ENCODE measurements around the gene NOTCH1.
"Not testable (repeated sequence)": the region's sequence is repeated elsewhere in the genome, so short reads cannot be mapped to it uniquely, and the experiment has no call there.

NOTCH1 gene

DNA sequence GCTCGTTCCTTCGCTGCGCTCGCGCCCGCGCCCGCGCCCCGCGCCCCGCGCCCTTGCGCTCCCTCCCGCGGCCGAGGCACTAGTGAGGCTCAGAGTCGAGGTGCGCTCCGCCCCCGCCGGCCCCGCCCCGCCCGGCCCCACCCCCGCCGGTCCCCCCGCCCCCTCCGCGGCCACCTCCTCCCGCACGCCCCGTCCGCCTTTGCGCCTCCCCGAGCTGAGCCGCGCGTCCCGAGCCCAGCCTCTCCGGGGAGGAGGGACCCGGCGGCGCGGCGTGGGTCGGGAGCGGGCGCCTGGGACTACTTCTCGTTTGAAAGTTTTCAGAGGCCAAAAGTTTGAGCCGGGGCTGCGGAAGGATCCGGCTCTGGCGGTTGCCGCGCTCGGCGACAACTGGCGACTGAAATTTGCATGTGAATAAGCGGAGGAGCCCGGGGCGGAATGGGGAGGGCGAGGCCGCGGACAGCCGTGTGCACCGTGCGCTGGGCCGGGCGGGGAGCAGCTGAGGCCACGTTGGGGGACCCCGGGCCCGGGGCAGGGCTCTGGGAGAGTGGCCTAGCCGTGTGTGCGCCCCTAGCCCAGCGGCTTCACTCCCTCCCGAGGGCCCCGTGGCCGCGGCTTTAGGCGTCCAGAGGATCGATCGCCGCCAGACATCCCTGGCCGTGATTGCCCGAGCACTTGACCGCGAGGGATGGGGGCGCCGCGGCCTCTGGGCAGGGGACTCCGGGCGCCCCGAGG, at the start of gene NOTCH1:
Gene NOTCH1 (minus strand): TSS at position 84 of the 732 bp plus-strand sequence. CDS start 262 bp downstream, outside the sequence.
- DNase-seq: peak; percentile 53

DNA sequence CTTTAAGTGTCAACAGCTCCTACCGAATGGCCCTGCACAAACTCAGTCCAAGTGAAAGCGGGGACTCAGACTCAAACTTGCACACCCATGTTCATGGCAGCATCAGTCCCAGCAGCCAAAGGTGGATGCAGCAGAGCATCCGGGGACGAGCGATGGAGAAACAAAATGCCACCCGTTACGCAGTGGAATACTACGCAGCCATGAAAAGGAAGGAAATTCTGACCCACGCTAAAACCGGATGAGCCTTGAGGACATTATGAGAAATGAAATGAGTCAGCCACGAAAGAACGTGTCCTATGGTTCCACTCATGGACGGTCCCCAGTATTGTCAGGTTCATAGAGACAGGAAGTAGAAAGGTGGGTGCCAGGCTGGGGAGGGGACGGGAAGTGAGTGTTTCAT, 48.6 kb upstream of the NOTCH1 start:
- DNase-seq: no peak

DNA sequence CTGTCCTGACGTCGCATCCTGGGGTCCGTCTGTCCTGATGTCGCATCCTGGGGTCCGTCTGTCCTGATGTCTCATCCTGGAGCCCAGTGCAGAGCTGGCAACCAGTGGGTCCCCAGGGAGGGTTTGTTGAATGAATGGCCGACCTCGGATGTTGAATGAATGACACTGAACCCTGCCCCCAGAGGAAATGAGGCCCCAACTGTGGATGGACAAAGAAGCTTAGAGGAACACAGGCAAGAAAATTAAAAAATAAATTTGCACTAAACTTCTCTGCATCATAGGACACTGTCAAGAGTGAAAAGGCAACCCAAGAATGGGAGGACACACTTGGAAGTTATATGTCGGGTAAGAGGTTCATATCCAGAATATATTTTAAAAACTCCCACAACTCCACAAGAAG, 47.7 kb upstream of the NOTCH1 start:
- DNase-seq: no peak

DNA sequence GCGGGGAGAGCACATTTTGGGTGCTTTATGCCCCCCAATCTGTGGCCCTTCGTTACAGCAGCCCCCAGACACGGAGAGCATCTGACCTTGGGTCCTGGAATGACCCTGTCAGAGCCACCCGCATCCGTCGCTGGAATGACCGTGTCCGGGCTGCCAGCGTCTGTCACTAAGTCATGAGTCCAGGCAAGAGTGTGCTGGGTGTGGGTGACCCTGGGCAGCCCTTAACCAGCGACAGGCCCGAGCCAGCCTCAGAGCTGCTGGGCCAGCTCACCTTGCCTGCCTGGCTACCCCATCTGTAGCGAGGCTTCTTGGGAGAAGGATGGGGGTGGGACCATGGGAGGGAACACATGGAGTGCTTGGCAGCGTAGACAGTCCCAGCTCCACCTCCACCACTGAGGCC, 46.8 kb upstream of the NOTCH1 start:
- DNase-seq: no peak

DNA sequence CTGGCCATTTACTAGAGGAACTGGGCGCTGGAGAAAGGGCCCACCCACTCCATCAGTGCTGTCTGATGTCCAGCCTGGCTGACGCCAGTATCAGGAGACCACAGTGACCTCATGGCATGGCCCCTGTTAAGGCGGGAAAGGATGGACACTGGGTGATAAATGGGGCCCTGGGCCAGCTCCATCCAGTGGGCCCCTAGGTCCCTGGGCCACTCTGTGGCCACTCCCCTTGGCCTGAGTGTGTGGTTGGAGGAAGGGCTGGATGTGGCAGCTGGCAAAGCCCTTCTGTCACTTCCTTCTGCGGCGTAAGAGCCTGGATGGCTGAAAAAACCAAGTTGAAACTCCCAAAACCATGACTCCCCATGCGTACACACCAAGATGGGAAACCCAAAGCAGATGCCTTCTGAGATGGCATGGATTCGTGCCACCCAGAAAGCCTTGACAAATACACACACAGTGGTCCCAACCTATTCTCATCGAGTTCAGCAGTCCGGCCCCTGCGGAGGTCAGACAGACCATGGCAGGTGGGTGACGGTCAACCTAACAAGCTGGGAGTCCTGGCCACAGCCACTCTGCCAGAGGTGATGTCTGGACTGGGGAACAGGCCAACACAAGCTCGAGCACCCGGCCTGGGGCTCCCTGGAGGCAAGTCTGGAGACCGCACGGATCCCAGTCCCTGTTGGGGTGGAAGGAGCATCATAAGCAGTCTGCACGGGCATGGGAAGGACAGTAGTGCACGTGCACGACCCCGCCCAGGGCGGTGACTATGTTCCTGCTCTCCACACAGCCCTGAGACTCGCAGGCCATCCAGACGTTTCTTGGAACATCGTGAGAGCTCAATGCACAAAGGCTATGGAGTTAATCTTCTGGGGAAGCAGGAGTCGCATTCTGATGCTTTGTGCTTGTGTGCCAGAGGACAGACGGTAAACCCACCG, 45.2 kb upstream of the NOTCH1 start:
- DNase-seq: no peak

DNA sequence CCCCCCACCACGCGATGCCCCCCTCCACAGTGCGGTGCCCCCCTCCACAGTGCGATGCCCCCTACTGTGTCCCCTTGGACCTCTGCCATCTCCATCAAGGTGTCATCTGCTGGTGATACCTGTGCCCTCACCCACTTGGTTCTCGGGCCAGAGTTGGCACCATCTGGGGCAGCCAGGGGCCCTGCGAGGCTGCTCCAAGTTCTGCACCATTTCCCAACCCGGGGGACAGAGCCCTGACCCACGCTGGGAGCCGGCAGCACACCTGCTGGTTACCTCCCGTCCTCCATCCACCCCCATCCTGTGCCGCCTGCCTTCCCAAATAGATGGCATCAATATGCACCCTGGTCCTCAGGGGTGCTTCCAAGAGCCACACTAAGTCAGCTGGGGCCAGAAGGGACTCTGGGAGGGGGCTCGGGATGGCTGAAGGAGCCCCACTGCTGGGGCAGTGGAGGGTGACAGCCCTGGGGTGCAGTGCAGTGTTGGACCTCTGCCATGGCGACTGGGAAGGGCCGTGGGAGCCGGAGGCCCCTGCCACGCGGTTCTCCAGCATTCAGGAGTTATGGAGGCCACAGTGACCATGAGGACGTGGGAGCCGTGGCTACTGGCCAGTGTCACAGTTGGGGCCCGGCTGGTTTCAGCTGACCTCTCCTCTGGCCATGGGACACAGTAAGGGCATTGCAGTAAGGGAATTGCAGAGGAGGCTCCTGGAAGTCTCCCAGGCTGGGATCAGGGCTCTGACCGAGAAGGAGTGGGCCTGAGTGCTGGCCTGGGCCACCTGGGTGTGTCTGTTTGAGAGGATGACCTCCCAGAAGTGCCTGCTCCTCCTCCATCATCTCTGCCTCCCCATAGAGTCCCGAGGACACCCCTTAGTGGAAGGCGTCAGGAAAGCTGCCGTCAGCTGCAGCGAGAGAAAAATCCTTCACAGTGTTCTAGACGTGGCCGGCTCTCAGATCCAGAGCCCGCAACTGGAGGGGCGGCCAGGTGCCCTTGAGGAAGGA, 44.2 kb upstream of the NOTCH1 start:
- DNase-seq: no peak

DNA sequence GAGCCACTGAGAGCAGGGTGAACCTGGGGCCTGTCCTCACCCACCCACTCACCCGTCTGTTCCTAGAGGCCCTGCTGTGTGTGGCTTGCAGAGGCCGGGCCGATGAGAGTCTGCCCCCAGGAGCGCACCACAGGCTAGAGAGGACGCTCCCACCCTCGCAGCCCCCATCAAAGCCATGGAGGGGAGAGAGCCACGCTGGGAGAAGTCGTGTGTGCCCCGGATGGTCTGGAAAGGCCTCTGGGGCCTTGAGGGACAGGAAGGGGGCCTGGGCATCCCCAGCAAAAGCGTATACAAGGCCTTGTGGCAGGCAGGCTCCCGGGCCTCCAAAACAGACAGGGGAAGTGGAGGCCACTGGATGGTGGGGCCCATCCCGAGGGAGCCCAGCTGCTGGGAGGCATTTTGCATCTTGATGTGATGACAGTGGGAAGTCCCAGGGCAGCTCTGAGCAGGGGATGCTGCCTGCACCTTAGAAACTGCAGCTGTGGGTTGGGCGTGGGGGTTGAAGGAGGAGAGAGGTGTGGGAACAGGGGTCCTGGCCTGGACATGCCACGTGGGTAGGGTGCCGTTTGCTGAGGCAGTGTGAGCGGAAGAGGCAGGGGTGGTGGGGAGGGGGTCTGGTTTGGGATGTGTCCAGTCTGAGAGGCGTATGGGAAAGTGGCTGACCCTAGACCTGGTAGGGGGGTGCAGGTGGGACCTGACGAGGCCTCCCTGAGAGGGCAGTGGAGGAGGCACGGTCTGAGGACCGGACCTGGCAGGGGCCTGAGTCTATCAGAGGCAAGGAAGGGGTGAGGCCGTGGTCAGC, 43.0 kb upstream of the NOTCH1 start:
- no peak for DNase-seq

DNA sequence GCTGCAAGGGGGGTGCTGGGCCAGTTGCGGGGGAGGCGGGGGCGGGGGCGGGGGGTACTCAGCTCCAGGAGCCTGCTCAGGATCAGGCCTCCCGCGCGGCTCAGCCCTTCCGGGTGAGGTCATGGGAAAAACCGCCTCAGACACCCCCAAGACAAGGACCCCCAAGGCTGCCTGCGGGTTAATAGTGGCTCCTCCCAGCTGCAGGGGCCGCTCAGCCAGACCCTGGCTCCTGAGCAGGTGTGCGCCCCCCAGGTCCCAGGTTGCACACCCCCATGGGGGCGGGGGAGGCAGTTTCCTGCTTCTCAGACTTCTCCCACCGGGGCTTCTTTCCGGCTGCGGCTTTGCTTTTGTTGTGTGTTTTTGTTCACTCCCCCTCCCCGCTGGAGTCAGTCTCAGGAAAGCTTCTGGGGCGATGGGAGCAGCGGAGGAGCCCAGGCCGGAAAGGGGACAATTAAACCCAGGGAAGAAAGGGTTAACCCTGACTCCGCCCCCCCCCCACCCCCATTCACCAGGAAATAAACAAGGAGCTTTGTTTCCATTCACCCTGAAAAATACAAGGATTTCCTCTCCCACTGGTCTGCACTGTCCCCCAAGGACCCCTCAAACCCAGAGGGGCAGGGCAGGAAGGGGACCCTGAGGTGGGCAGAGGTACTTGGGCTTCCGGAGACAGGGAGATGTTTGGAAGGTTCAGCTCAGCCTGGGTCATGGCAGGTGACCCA, 42.3 kb upstream of the NOTCH1 start:
- no peak for DNase-seq

DNA sequence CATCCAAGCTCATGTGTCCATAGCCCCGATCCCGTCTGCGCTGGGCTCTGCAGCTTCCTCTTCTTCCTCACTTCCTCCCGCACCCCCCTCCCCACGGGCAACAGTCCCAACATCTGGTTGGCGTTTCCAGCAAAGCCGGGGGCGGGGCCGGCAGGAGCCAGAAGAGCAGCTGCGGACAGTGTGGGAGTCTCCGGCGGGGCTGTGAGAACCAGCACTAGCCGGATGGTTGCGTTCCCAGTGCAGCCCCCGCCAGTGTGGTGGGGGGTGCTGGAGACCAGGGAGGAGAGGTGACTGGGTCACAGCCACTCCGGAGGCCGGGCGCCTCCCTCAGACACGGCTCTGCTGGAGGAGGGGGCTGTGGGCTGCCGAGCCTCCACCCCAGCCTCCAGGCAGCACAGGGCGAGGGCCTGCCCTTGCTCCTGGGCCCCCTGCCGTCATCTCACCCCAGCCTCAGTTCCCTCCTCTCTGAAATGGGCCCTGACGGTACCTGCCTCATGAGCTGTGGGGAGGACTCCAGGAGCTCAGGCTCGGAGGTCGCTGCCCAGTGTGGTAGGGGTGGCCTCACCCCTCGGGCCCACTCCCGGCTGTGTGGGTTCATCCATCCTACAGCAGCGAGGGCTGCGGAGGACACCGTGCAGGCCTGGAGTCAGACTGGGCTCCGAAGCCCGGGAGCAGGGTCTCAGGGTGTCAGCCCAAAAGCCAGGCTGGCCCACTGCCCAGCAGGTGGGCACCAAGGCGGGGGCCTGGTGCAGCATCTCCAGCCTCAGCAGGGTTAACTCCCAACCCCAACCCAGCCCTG, 41.5 kb upstream of the NOTCH1 start:
- DNase-seq: no peak

DNA sequence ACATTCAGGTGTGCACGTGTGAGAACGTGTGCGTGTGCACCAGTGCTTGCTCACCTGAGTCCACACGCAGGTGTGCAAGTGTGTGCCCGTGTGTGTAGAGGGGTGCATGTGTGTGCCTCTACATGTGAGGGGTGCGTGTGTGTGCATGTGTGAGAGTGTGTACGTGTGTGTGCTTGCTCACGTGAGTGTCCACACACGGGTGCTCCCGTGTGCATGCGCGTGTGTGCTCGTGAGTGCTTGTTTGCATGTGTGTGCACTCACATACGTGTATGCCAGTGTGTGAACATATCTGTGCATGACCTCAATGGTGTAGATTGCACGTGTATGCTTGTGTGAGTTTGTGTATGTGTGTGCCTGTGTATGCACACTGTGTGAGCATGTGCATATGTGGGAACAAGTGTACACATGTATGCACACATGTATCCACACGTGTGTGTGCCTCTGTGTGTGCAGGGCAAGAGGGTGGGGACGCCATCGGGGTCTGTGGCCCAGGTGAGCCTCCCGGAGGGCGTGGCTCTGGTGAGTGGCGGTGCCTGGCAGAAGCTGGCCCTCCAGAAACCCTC, 40.6 kb upstream of the NOTCH1 start:
- DNase-seq: no peak

DNA sequence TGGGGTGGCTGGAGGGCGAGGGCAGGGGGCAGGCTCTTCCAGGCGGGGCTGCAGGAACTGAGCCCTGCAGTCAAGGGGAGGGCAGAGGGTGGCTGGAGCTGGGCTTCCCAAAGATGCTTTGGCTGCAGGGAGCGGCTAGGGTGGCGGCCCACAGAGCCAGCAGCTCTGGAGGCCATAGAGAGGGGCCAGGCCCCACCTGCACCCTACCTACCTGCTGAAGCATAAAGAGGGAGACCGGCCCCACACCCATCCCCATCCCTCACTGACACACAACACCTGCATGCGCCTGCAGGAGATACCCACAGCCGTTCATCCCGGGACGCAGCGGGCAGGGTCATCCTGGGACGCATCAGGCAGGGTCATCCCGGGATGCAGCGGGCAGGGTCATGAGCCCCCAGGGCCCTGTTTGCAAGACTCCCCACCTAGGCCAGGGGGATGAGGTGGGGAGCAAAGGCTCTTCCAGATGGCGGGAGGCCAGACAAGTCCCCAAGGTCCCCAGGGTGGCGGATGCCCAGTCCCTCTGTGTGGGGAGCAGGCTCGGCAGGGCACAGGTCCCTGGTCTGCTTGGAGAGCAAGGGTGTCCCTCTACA, 39.8 kb upstream of the NOTCH1 start:
- no peak for DNase-seq

DNA sequence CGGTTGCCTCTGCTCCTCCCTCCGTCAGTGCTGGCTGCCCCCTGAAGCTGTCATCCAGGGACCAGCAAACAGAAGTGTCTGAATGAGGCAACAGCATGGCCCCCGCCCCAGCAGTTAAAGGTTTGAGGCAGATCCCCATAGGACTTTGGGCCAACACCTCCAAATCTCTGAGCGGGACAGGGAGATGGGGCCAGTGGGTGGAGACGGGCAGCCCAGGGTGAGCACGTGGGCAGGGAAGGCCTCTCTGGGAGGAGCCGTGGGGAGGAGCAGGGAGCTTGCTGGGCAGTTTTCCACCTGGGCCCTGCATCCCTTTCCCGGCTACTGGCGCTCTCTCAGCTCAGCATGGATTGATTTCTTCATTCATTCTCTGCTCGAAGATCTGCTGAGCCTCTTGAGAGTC, 39.1 kb upstream of the NOTCH1 start:
- DNase-seq: no peak

DNA sequence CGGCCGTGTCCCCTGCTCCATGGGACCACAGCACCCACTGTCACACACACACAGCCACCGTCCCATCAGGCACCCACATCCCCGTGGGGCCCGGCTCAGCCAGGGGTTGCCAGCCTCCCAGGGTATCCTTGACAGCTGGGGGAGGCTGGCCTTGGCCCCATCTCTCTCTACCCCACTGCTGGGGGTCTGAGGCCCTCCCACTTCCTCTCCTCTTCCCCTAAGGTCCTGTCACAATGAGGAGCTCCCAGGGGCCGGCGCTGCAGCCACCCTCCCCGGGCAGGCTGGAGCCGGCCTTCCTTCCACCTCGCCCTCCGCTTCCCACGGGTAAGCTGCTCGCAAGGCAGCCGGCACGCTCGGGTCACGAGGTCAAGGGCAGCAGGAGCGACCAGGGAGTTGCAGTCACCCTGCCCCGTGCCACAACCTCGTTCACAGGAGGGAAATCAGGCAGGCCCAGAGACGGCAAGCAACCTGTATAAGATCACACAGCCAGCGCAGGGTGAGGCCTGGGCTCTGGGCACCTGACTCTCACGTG, 38.6 kb upstream of the NOTCH1 start:
- DNase-seq: no peak

DNA sequence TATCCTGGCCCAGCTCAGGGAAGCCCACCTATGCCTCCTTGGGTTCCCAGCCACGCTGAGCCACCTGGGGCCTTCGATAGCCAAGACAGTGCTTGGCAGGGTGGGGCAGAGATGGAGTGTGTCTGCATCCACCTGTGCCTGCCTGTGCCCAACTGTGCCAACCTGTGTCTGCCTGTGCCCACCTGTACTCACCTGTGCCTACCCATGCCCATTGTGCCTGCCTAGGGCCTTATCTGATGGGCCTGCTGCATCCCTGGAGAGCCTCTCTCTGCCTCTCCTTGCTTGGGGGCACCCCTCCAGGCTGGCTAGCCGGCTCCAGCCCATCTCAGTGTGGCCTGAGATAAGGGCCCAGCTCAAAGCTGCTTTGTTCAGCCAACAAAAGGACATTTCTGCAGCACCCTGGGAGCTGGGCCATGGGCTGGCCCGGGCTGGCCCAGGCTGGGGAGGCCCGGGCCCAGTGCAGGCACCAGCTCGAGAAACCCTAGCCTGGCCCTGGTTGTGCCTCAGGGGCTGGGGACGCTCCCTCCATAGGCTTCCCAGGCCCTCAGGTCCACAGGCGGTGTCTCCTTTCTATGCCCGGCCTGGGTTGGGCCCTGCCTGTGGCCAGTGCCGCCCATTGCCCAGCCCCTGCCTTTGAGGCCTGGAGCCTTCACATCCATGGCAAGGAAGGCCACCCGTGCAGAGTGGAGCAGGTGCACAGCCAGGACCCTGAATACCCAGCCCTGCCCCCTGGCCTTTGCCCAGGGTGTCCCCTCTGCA, 37.3 kb upstream of the NOTCH1 start:
- DNase-seq: no peak

DNA sequence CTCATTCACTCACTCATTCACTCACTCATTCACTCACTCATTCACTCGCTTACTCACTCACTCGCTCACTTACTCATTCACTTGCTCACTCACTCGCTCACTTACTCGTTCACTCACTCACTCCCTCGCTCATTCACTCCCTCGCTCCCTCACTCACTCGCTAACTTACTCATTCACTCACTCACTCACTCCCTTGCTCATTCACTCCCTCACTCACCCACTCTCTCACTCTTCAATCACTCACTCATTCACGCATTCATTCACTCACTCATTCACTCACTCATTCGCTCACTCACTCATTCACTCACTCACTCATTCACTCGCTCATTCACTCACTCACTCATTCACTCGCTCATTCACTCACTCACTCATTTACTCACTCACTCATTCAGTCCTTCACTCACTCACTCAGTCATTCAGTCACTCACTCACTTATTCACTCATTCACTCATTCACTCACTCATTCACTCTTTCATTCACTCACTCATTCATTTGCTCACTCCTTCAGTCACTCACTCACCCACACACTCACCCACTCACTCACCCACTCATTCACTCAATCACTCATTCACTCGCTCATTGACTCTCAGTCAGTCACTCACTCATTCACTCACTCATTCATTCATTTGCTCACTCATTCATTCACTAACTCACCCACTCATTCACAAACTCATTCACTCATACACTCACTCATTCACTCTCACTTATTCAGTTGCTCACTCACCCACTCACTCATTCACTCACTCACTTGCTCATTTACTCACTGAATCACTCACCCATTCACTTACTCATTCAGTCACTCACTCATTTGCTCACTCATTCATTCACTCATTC, 36.0 kb upstream of the NOTCH1 start:
- no peak for DNase-seq

DNA sequence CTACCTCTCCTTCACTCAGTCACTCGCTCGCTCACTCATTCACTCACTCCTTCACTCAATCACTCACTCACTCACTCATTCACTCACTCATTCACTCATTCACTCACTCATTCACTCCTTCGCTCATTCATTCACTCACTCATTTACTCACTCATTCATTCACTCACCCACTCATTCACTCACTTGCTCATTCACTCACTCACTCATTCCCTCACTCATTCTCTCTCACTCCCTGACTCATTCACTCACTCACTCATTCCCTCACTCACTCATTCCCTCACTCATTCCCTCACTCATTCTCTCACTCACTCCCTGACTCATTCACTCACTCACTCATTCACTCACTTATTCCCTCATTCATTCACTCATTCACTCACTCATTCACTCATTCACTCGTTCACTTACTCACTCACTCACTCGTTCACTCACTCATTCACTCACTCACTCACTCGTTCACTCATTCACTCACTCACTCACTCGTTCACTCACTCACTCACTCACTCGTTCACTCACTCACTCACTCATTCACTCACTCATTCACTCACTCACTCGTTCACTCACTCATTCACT, 33.9 kb upstream of the NOTCH1 start:
- DNase-seq: not testable (repeated sequence)
